ENCODE results near the gene CUX1. TPM values are rescaled to one million over a fixed set of nuclear protein-coding genes. Genes with fewer than 3 reads are reported as not detected.
A peak's percentile ranks its signal among the peaks of the same experiment; 100 is the strongest.

The CUX1 gene
- total RNA-seq, 1 donor from 2014 or later, result 66.4 TPM

- Histone ChIP-seq H2AFZ (replicated peaks) (no peak overlapping the region), H3K27me3 (no peaks in the 10 kb centered on the region), H3K9ac (no peak overlapping the region), H4K20me1 (ENCODE audit: low read depth) (peaks cover 84% of the 10 kb centered on the region), H3K79me2 (ENCODE audit: low read depth) (peaks cover 87% of the 10 kb centered on the region), H3F3A (ENCODE audit: low read depth) (peaks cover 13% of the 10 kb centered on the region), H3K4me1 (no peaks in the 10 kb centered on the region), H3K4me2 (no peak overlapping the region), H3K9me3 (ENCODE audit: low read depth) (no peaks in the 10 kb centered on the region), H3K27ac (no peak overlapping the region), H3K36me3 (no peaks in the 10 kb centered on the region), H3K4me3 (no peak overlapping the region)
- Mint-ChIP-seq H3K9me3 (no peaks in the 10 kb centered on the region), H3K27ac (no peak overlapping the region), H3K4me3 (no peak overlapping the region), H3K36me3 (peaks cover 14% of the 10 kb centered on the region), H3K27me3 (ENCODE audit: insufficient read depth, low read depth) (peaks cover 6% of the 10 kb centered on the region), H3K4me1 (peaks cover 19% of the 10 kb centered on the region)
- DNase-seq (ENCODE audit: low spot score), result no peak
- TF ChIP-seq EZH2phosphoT487 (IDR thresholded peaks at IDR 0.05) (no peak), CTCF (IDR thresholded peaks at IDR 0.05) (no peak), EZH2 (IDR thresholded peaks at IDR 0.05) (no peak)
Measured at GRCh38 chr7:101915000-101915399, 97.6 kb downstream of the CUX1 start.

GRCh38 chr7:101916041-101916800 is 98.8 kb downstream of the CUX1 start:
- Mint-ChIP-seq H3K9me3 (no peaks in the 10 kb centered on the region), H3K27me3 (ENCODE audit: insufficient read depth, low read depth) (peaks cover 6% of the 10 kb centered on the region), H3K36me3 (peaks cover 14% of the 10 kb centered on the region), H3K4me3 (no peak overlapping the region), H3K27ac (peak overlapping the region; percentile 51), H3K4me1 (peaks cover 19% of the 10 kb centered on the region)
- no peak for DNase-seq (ENCODE audit: low spot score)
- peaks cover 1% of the 10 kb centered on the region for H3F3A ChIP-seq (ENCODE audit: low read depth)
- H3K9me3 ChIP-seq (ENCODE audit: low read depth), result no peaks in the 10 kb centered on the region
- no peak overlapping the region for H3K4me2 ChIP-seq
- H3K27ac ChIP-seq, result no peak overlapping the region
- H4K20me1 ChIP-seq (ENCODE audit: low read depth), result peaks cover 80% of the 10 kb centered on the region
- no peak overlapping the region for H3K9ac ChIP-seq
- no peak overlapping the region for H2AFZ ChIP-seq (replicated peaks)
- H3K4me3 ChIP-seq, result no peak overlapping the region
- peaks cover 87% of the 10 kb centered on the region for H3K79me2 ChIP-seq (ENCODE audit: low read depth)
- TF ChIP-seq EZH2 (IDR thresholded peaks at IDR 0.05) (no peak), EZH2phosphoT487 (IDR thresholded peaks at IDR 0.05) (no peak), CTCF (IDR thresholded peaks at IDR 0.05) (no peak)
- H3K4me1 ChIP-seq, result no peaks in the 10 kb centered on the region
- no peaks in the 10 kb centered on the region for H3K27me3 ChIP-seq
- H3K36me3 ChIP-seq, result no peaks in the 10 kb centered on the region

- no peak overlapping the region for H2AFZ ChIP-seq (replicated peaks)
- no peak overlapping the region for H3K27ac ChIP-seq
- no peaks in the 10 kb centered on the region for H3K27me3 ChIP-seq
- no peaks in the 10 kb centered on the region for H3K4me1 ChIP-seq
- peaks cover 87% of the 10 kb centered on the region for H3K79me2 ChIP-seq (ENCODE audit: low read depth)
- H3K9me3 ChIP-seq (ENCODE audit: low read depth), result no peaks in the 10 kb centered on the region
- Mint-ChIP-seq H3K4me3 (no peak overlapping the region), H3K4me1 (peaks cover 19% of the 10 kb centered on the region), H3K36me3 (peaks cover 14% of the 10 kb centered on the region), H3K9me3 (no peaks in the 10 kb centered on the region), H3K27ac (peak overlapping the region; percentile 51), H3K27me3 (ENCODE audit: insufficient read depth, low read depth) (peaks cover 6% of the 10 kb centered on the region)
- no peak overlapping the region for H3K4me2 ChIP-seq
- DNase-seq (ENCODE audit: low spot score), result no peak
- H3K4me3 ChIP-seq, result no peak overlapping the region
- peaks cover 79% of the 10 kb centered on the region for H4K20me1 ChIP-seq (ENCODE audit: low read depth)
- H3K9ac ChIP-seq, result no peak overlapping the region
- no peaks in the 10 kb centered on the region for H3F3A ChIP-seq (ENCODE audit: low read depth)
- TF ChIP-seq CTCF (IDR thresholded peaks at IDR 0.05) (no peak), EZH2phosphoT487 (IDR thresholded peaks at IDR 0.05) (no peak), EZH2 (IDR thresholded peaks at IDR 0.05) (no peak)
- H3K36me3 ChIP-seq, result no peaks in the 10 kb centered on the region
Measured at GRCh38 chr7:101916876-101917275, 99.5 kb downstream of the CUX1 start.

Data from neural progenitor cell (in vitro differentiated cells).